ENCODE results near the gene PLEKHG5.

Gene PLEKHG5

DNA sequence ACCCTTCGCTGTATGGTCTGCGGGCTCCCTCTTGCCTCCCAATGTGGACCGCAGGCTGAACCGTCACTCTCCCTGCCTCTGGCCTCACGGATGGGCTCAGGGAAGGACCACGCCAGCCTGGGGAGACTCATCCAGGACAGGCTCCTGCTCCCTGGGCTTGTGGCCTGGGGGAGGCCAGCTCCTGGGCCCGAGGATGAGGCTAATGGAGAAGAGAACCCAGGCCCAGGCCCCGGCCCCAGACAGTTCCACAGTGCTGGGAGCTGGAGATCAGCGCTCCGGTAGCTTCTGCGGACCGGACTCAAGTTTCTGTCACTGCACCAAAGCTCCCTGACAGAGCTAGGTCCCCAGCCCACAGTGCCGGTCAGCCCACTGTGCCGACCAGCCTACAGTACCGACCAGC is 13.4 kb upstream of the PLEKHG5 start:
- no peaks in the 10 kb centered on the region for H3K9me3 Mint-ChIP-seq (ENCODE audit: low read depth)
- H3K27ac Mint-ChIP-seq = no peak overlapping the region
- no peaks in the 10 kb centered on the region for H3K4me1 Mint-ChIP-seq (ENCODE audit: low read depth)
- H3K36me3 Mint-ChIP-seq = no peaks in the 10 kb centered on the region
- H3K27me3 Mint-ChIP-seq = no peaks in the 10 kb centered on the region
- no peak overlapping the region for H3K4me3 Mint-ChIP-seq

DNA sequence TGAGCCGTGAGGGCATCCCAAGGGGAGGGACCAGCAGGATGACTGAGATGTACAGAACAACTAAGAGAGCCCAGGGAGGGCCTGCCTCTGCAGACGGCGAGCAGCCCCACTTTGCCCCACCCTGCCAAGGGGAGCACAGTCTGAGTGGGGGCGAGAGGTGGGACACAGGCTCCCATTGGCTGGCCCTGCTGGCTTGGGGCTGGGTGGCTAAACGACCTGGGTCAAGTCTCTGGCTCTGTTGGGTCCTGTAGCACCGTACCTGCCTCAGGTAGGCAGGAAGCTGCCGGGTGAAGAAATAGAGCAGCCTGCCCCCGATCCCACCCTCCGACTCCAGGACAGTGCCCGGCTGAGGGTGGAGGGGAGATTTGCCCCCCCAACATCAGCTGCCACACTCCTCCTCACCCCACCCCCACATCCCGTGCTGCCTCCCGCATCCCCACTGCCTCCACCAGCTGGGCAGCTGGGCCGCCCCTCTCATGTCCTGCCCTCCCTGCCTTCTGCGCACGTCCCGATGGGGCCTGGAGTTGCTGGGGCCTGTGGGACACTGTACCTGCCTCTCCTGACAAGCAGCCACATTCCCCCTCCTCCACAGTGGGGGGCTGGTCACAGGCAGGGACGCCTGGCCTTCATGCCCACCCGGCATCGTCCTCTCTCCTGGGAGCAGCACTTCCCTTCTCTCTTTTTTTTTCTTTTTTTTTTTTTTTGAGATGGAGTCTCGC is 12.6 kb upstream of the PLEKHG5 start:
- Mint-ChIP-seq H3K4me1 (ENCODE audit: low read depth) (no peaks in the 10 kb centered on the region), H3K27ac (no peak overlapping the region), H3K9me3 (ENCODE audit: low read depth) (no peaks in the 10 kb centered on the region), H3K36me3 (no peaks in the 10 kb centered on the region), H3K4me3 (no peak overlapping the region), H3K27me3 (no peaks in the 10 kb centered on the region)

DNA sequence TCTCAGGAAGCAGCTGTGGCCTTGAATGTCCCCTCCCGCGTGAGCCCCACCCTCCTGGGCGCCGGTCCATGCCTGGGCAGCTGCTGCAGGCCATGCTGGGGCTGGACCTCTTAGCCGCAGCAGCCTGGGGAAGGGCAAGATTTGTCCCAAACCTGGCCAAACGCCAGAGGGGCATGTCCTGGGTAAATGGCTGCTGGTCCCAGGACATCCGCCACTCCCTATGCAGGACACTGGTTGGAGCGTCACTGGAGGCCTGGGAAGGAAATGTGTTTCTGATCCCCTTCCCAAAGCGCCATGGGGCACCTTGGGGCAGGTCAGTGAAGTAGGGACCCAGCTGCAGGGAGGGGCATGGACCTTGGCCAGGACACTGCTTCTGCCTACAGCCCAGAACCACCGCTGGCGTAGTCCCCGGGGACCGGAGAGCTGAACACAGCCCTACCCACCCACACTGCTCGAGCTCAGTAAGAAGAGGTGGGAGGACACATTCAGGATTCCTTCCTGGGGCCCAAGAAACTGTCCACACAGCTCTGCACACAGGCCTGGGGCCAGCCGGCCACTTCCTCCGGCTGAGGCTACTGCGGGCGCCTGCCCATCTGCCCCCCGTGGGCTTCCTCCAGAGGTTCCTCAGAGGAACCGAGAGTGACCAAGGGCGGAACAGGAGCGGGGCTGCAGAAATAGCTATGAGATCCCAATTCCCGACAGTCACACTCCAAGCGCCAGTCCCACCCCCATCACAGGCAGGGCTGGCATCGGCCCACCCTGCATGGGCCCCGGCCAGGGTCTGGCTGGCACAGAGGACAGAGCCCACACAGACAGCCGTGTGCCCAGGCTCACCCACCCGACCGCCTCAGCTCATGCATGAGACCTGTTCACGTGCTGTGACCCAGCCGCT is 10.8 kb upstream of the PLEKHG5 start:
- H3K36me3 Mint-ChIP-seq = no peaks in the 10 kb centered on the region

DNA sequence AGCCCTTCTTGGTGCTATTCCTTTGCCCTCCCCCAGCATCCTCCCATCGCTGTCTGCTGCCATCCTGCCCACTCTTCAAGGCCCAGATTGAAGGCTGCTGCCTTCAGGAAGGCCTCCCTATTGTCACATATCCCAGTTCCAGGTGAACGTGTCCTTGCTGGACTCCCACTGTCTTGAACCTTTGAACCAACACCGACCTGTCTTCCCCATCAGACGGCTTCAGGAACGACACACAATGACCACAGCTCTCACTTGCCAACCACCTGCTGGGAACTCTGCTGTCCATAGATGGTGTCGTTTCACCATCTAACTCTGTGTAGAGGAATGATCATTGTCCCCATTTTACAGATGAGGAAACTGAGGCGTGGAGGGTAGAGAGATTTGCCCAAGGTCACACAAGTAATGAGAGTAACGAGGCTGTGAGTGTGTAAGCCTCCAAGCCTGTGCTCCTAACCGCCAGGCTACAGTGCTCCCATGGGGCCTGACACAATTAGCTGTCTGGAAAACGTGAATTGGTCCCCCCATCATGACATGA is 9.9 kb upstream of the PLEKHG5 start:
- H3K27me3 Mint-ChIP-seq = no peaks in the 10 kb centered on the region
- H3K36me3 Mint-ChIP-seq = no peaks in the 10 kb centered on the region
- no peaks in the 10 kb centered on the region for H3K9me3 Mint-ChIP-seq (ENCODE audit: low read depth)
- H3K4me3 Mint-ChIP-seq = no peak overlapping the region
- H3K4me1 Mint-ChIP-seq (ENCODE audit: low read depth) = peaks cover 9% of the 10 kb centered on the region
- no peak overlapping the region for H3K27ac Mint-ChIP-seq

More for the DNA sequence above, 10.8 kb upstream of the PLEKHG5 start:
- Mint-ChIP-seq H3K27me3 (no peaks in the 10 kb centered on the region), H3K27ac (no peak overlapping the region), H3K9me3 (ENCODE audit: low read depth) (no peaks in the 10 kb centered on the region), H3K4me3 (no peak overlapping the region), H3K4me1 (ENCODE audit: low read depth) (peaks cover 6% of the 10 kb centered on the region)

DNA sequence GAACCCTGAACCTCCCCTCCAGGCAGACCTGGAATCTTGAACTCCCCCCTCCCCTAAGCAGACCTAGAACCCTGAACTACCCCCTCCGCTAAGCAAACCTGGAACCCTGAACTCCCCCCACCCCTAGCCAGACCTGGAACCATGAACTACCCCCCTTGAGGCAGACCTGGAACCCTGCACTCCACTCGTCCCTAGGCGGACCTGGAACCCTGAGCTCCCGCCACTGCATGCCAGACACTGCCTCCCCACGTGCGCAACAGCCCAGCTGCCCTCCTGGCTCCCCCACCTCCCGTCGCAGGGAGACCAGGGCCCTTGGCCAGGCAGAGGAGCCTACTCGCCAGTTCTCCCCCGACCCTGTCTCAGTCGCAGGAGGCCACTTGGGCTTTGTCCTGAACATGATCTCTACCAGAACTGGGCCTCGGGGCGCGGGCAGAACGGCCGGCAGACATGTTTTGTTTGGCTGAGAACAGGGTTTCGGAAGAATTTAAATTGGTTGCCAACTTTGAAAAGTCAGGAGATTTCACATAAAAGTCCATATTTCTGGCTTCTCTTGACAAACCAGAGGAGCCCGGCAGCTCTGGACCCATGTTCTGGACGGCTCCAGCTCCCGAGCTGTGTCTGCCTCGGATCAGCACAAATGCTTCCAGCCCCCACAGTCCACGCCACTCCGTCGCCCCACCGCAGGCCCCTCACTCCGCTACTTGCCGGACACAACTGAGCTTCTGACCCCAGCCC is 9.2 kb upstream of the PLEKHG5 start:
- Mint-ChIP-seq H3K36me3 (no peaks in the 10 kb centered on the region), H3K9me3 (ENCODE audit: low read depth) (no peaks in the 10 kb centered on the region), H3K4me3 (no peak overlapping the region), H3K27me3 (no peaks in the 10 kb centered on the region), H3K4me1 (ENCODE audit: low read depth) (peaks cover 16% of the 10 kb centered on the region), H3K27ac (no peak overlapping the region)

DNA sequence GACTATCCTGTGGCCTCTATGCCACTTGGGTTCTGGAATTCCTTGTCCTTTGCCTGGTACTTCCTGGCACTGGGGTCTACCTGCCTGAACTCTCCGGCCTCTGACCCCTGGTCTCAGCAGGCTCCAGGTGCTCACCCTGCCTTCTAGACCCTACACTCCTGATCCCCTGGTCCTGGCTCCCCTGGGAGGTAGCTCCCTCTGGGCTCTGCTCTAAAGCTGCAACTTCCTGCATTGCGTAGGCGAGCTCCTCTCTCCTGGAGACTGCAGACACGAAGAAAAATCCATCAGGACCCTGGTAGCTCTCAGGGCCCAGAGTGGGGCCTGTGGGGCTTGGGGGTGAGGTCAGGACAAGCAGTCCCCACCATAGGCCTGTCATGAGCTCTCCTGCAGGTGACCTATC is 7.8 kb upstream of the PLEKHG5 start:
- Mint-ChIP-seq H3K9me3 (ENCODE audit: low read depth) (no peaks in the 10 kb centered on the region), H3K4me3 (no peak overlapping the region), H3K27me3 (no peaks in the 10 kb centered on the region), H3K27ac (no peak overlapping the region), H3K36me3 (no peaks in the 10 kb centered on the region), H3K4me1 (ENCODE audit: low read depth) (peaks cover 21% of the 10 kb centered on the region)

DNA sequence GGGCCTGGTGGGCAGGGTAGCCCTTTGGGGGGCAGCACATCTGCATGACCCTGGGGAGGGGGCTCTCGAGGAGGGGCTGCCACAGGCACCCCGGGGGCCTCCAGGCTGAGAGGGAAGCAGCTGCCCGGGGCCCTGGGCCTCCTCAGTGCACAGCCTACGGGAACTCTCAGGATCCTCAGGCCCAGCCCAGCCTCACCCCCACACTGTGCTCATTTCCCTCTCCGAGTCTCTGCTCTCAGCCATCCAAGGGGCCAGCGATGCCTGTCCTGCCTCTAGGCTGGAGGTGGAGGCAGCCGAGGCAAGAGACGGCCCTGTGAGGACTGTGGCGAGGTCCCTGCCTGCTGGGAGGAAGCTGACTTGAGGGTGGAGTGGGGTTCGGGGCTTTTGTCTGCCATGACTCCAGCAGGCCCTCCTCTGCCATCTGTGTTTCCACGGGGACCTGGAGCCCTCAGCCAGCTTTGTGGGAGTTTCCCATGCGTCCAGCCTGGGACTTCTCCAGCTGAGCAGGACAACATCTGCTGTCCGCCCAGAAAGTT is 7.2 kb upstream of the PLEKHG5 start:
- H3K36me3 Mint-ChIP-seq = no peaks in the 10 kb centered on the region
- H3K27ac Mint-ChIP-seq = peak overlapping the region; percentile 6
- no peaks in the 10 kb centered on the region for H3K27me3 Mint-ChIP-seq
- H3K4me1 Mint-ChIP-seq (ENCODE audit: low read depth) = peaks cover 21% of the 10 kb centered on the region
- H3K4me3 Mint-ChIP-seq = no peak overlapping the region
- H3K9me3 Mint-ChIP-seq (ENCODE audit: low read depth) = no peaks in the 10 kb centered on the region

DNA sequence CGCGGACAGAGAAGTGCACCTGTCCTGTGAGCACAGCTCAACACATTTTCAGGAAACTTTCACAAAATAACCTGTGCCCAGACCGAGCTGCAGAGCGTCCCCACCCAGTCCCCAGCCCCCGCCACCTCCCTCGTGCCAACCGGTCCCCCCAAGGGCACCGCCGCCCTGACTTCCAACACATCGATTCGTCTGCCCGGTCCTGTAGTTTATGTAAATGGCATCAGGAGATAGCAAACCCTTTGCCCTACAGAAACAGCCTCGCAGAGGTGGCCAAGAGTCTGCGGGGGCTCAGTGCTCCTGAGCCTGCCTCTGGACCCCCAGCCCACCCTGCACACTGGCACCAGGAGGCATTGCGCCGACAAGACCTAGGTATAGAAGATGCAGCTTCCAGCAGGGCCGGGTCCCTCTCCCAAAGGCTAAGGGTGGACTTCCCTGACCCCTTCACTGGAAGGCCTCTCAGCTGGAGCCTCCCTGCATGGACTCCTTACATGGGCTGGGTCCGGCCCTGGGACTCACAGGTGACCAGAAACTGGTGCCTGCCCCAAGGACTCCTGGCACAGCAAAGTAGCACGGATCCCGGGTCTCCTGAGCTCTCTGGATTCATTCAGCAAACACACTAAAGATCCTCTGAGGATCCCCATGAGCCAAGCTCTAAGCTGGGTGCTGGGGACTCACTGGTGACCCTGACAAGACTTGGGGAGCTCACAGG is 6.6 kb upstream of the PLEKHG5 start:
- peaks cover 25% of the 10 kb centered on the region for H3K4me1 Mint-ChIP-seq (ENCODE audit: low read depth)
- peak overlapping the region; percentile 82 for H3K4me3 Mint-ChIP-seq
- no peaks in the 10 kb centered on the region for H3K27me3 Mint-ChIP-seq
- no peaks in the 10 kb centered on the region for H3K9me3 Mint-ChIP-seq (ENCODE audit: low read depth)
- no peak overlapping the region for H3K27ac Mint-ChIP-seq
- H3K36me3 Mint-ChIP-seq = no peaks in the 10 kb centered on the region

DNA sequence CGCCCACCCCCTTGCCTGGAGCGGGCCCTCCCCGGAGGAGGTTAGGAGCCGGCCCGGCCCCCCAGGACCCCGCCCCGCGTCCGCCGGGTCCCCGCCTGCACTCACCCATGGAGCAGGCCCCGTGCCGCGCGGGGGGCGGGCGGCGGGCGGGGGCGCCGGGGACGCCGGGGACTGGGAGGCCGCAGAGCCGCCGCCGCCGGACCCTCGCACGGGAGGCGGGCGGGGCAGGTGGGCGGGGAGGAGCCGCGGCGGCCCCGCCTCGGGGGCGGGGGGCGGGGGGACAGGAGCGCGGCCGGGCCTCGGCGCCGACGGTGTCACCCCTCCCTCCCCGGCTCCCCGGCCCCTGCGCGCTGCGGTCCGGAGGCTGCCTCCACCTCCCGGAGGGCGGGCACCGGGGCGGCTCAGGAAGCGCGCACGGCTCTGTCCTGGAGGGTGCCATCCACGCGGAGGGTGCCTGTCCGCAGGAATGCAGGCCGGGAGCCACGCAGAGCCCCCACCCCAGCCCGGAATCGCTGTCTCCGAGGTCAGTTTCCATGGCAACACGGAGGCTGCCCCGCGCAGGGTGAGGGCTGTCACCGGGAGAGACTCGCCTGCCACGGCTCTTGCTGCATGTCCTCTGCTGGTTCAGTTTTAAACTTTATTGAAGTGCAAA is 5.9 kb upstream of the PLEKHG5 start:
- no peak overlapping the region for H3K27ac Mint-ChIP-seq
- H3K4me1 Mint-ChIP-seq (ENCODE audit: low read depth) = peaks cover 27% of the 10 kb centered on the region
- peak overlapping the region; percentile 82 for H3K4me3 Mint-ChIP-seq
- H3K36me3 Mint-ChIP-seq = no peaks in the 10 kb centered on the region
- H3K9me3 Mint-ChIP-seq (ENCODE audit: low read depth) = no peaks in the 10 kb centered on the region
- no peaks in the 10 kb centered on the region for H3K27me3 Mint-ChIP-seq

DNA sequence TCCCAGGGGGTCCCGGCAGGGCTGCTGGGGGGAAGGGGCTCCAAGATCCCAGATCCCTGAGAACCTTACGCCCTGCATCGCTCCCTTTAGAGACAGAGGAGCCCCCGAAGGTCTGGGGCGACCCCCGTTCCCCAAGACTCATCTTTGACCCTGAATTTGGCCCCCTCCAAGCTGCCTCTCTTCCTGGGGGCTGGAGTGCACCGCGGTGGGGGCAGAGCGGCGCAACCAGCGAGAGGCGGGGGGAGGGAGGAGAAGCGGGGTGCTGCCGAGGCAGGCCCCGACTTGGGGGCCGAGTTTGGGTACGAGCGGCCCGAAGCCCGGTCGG is 5.4 kb upstream of the PLEKHG5 start:
- peak overlapping the region; percentile 57 for H3K4me3 Mint-ChIP-seq
- H3K27me3 Mint-ChIP-seq = no peaks in the 10 kb centered on the region
- H3K27ac Mint-ChIP-seq = no peak overlapping the region

DNA sequence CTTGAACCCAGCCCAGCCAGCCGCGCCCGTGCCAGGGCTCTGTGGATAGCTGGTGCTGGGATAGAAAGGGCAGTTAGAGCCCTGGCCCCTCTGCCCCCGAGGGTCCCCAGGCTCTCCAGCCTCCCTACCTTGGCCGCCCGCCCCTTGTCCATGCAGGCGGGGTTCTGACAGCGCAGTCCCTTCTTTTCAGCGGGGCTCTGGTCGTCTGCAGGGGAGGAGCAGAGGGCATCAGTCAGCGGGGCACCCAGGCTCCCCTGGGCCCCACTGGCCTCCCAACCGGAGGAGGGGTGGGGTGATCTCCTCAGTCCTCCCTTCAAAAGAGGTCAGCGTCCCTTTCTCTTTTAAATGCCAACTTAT is 4.9 kb upstream of the PLEKHG5 start:
- H3K27me3 Mint-ChIP-seq = no peaks in the 10 kb centered on the region
- H3K36me3 Mint-ChIP-seq = no peaks in the 10 kb centered on the region
- H3K9me3 Mint-ChIP-seq (ENCODE audit: low read depth) = no peaks in the 10 kb centered on the region
- H3K27ac Mint-ChIP-seq = no peak overlapping the region
- peak overlapping the region; percentile 57 for H3K4me3 Mint-ChIP-seq
- peaks cover 36% of the 10 kb centered on the region for H3K4me1 Mint-ChIP-seq (ENCODE audit: low read depth)

More for the DNA sequence above, 5.4 kb upstream of the PLEKHG5 start:
- Mint-ChIP-seq H3K9me3 (ENCODE audit: low read depth) (no peaks in the 10 kb centered on the region), H3K4me1 (ENCODE audit: low read depth) (peaks cover 31% of the 10 kb centered on the region), H3K36me3 (no peaks in the 10 kb centered on the region)

DNA sequence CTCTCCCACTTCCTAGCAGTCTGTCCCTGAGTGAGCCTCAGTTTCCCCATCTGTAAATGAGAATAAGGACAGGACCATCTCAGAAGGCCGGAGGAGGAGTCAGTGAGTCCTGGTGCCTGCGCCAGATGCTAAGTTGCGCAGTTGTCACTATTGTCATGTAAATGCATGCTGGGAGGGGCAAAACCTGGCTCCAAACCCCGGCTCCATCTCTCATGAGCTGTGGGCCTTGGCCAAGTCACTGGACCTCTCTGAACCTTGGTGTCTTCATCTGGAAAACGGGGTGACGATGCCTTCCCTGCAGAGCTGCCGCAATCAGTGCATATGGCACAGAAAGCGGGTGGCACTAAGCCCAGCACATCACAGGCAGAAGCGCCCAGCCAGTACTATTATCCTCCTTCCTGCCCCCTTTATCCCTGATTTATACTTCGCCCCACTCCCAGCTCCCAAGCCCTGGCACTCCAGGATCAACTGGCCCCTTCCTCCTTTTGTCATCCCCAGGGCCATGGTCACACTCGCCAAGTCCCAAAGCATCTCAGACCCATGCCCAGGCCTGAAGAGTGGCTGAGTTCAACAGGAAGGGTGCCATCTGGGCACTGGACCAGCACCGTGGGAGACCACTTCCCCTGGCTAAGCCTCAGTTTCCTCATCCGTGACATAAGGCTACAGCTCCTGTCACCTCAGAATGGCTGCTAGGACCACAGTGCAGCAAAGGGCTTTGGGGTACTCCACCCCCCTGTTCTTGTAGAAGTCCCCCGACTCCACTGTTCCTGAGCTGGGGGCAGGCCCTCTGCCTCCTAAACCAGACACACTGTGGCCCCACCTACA is 4.3 kb upstream of the PLEKHG5 start:
- peaks cover 39% of the 10 kb centered on the region for H3K4me1 Mint-ChIP-seq (ENCODE audit: low read depth)
- H3K27me3 Mint-ChIP-seq = no peaks in the 10 kb centered on the region
- H3K9me3 Mint-ChIP-seq (ENCODE audit: low read depth) = no peaks in the 10 kb centered on the region
- H3K36me3 Mint-ChIP-seq = no peaks in the 10 kb centered on the region
- no peak overlapping the region for H3K27ac Mint-ChIP-seq
- H3K4me3 Mint-ChIP-seq = peak overlapping the region; percentile 23

DNA sequence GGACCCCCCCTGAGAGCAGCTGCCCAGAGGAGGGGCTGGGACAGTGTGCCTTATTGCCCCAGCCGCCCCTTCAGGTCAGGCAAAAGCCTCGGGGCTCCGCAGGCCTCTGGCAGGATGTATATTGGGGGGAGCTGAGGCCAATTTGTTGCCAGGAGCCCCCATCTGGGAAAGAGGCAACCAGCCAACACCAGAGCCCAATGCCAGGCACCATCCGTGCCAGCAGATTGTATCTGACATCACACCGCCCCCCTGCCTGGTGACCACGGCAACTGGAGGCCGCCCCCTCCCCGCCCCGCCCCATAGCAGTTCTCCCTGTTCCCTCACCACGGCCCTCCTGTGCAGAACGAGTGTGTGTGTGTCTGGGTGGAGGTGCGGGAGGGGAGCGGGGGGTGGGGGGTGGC is 3.6 kb upstream of the PLEKHG5 start:
- no peaks in the 10 kb centered on the region for H3K27me3 Mint-ChIP-seq
- no peak overlapping the region for H3K4me3 Mint-ChIP-seq
- no peaks in the 10 kb centered on the region for H3K9me3 Mint-ChIP-seq (ENCODE audit: low read depth)
- H3K4me1 Mint-ChIP-seq (ENCODE audit: low read depth) = peaks cover 39% of the 10 kb centered on the region
- no peaks in the 10 kb centered on the region for H3K36me3 Mint-ChIP-seq
- no peak overlapping the region for H3K27ac Mint-ChIP-seq
